Measurements from ENCODE around the gene DNAJB5. TPM values are rescaled to one million over a fixed set of nuclear protein-coding genes. Genes with fewer than 3 reads are reported as not detected.

The DNAJB5 gene
- total RNA-seq, 5 donors from 2014 or later (not counting 1 experiment from before 2014, with no cell fraction given), result 1.3 to 2.4 (median 1.7) TPM

- ATAC-seq (replicated peaks in 1 of 4) (no peak), DNase-seq (no peak)
- H3K4me3 Mint-ChIP-seq, result no peak overlapping the region
- Histone ChIP-seq H3K4me1 (ENCODE audit: control insufficient read depth in 1 of 2, extremely low read depth in 1 of 2, insufficient read depth in 2 of 2, low read length in 2 of 2) (peaks cover 0 to under 1% of the 10 kb centered on the region in 2 experiments), H3K27me3 (replicated peaks in 1 of 2; ENCODE audit: control insufficient read depth in 2 of 2, extremely low read depth in 1 of 2, insufficient read depth in 2 of 2, low read length in 1 of 2) (peaks cover 3 to 24% of the 10 kb centered on the region in 2 experiments), H3K36me3 (ENCODE audit: control insufficient read depth in 2 of 2, extremely low read depth in 1 of 2, insufficient read depth in 1 of 2, low read length in 1 of 2) (no peaks in the 10 kb centered on the region), H3K9me3 (no peaks in the 10 kb centered on the region), H3K4me3 (ENCODE audit: control insufficient read depth in 1 of 2, extremely low read depth in 1 of 2, low read length in 1 of 2) (no peak overlapping the region), H3K27ac (ENCODE audit: low read length) (no peak overlapping the region)
- peaks cover 60 to 70% of the 10 kb centered on the region in 2 donors for H3K27me3 Mint-ChIP-seq
- H3K36me3 Mint-ChIP-seq, result no peaks in the 10 kb centered on the region
- WGBS (ENCODE audit: insufficient coverage), result no CpG with 5 or more reads among the region's 2 CpGs
- no peak overlapping the region for H3K27ac Mint-ChIP-seq
- no peaks in the 10 kb centered on the region for H3K4me1 Mint-ChIP-seq
- ChIA-PET POLR2A (no interaction called here), CTCF (interaction anchor here in 1 of 2 donors (0.6 kb wide), 1 partner anchor 1056 kb away, joined by 7 read pairs; no protein-coding TSS in a partner anchor)
- H3K9me3 Mint-ChIP-seq, result no peaks in the 10 kb centered on the region
Observed at GRCh38 chr9:34963552-34963951, 26.0 kb upstream of the DNAJB5 start.

GRCh38 chr9:34964458-34964857, 25.1 kb upstream of the DNAJB5 start:
- Histone ChIP-seq H3K27me3 (replicated peaks in 1 of 2; ENCODE audit: control insufficient read depth in 2 of 2, extremely low read depth in 1 of 2, insufficient read depth in 2 of 2, low read length in 1 of 2) (peaks cover 0 to 17% of the 10 kb centered on the region in 2 experiments), H3K4me3 (ENCODE audit: control insufficient read depth in 1 of 2, extremely low read depth in 1 of 2, low read length in 1 of 2) (no peak overlapping the region), H3K4me1 (ENCODE audit: control insufficient read depth in 1 of 2, extremely low read depth in 1 of 2, insufficient read depth in 2 of 2, low read length in 2 of 2) (no peaks in the 10 kb centered on the region), H3K36me3 (ENCODE audit: control insufficient read depth in 2 of 2, extremely low read depth in 1 of 2, insufficient read depth in 1 of 2, low read length in 1 of 2) (no peaks in the 10 kb centered on the region), H3K27ac (ENCODE audit: low read length) (no peak overlapping the region), H3K9me3 (no peaks in the 10 kb centered on the region)
- no peak overlapping the region for H3K27ac Mint-ChIP-seq
- CTCF ChIA-PET, result interaction anchor here in 1 of 2 donors (0.5 to 1.7 kb wide), 2 partner anchors 24 to 65 kb away, joined by 4 to 5 read pairs; no protein-coding TSS in a partner anchor
- no peaks in the 10 kb centered on the region for H3K9me3 Mint-ChIP-seq
- WGBS (ENCODE audit: insufficient coverage), result 54% methylated on average over 3 of the region's 3 CpGs
- no peaks in the 10 kb centered on the region for H3K36me3 Mint-ChIP-seq
- ATAC-seq (replicated peaks in 1 of 4), result no peak
- H3K4me1 Mint-ChIP-seq, result no peaks in the 10 kb centered on the region
- POLR2A ChIA-PET, result no interaction called here
- DNase-seq, result no peak
- no peak overlapping the region for H3K4me3 Mint-ChIP-seq
- H3K27me3 Mint-ChIP-seq, result peaks cover 55 to 67% of the 10 kb centered on the region in 2 donors

DNA sequence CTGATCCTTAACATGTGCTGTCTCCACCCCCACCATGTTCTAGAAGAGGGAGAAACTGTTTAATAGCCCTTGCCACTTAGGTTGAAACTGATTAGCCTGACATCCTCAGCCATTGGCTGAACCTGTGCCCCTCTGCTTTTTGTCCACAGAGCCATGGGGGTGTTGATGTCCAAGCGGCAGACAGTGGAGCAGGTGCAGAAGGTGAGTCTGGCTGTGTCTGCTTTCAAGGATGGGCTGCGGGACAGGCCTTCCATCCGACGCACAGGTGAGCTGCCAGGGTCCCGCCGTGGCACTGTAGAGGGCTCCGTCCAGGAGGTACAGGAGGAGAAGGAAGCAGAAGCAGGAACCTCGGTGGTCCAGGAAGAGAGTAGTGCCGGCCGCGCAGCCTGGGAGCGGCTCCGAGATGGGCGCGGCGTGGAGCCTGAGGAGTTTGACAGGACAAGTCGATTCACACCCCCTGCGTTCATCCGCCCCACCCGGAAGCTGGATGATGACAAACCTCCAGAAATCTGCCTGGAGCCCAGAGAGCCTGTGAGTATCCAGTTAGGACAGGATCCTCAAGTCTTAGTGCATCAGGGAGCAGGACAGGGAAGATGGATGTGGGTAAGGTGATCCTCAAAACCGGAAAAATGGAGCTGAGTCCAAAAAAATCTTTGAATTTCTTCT, 18.3 kb upstream of the DNAJB5 start:
- 90% methylated on average over 18 of the region's 21 CpGs for WGBS (ENCODE audit: insufficient coverage)
- CTCF ChIA-PET, result no interaction called here
- no peak overlapping the region for H3K27ac Mint-ChIP-seq

GRCh38 chr9:34974664-34975063, 14.9 kb upstream of the DNAJB5 start:
- Histone ChIP-seq H3K4me1 (ENCODE audit: control insufficient read depth in 1 of 2, extremely low read depth in 1 of 2, insufficient read depth in 2 of 2, low read length in 2 of 2) (no peaks in the 10 kb centered on the region), H3K4me3 (ENCODE audit: control insufficient read depth in 1 of 2, extremely low read depth in 1 of 2, low read length in 1 of 2) (no peak overlapping the region), H3K27me3 (replicated peaks in 1 of 2; ENCODE audit: control insufficient read depth in 2 of 2, extremely low read depth in 1 of 2, insufficient read depth in 2 of 2, low read length in 1 of 2) (peaks cover 0 to 28% of the 10 kb centered on the region in 2 experiments), H3K9me3 (no peaks in the 10 kb centered on the region), H3K36me3 (ENCODE audit: control insufficient read depth in 2 of 2, extremely low read depth in 1 of 2, insufficient read depth in 1 of 2, low read length in 1 of 2) (no peaks in the 10 kb centered on the region), H3K27ac (ENCODE audit: low read length) (no peak overlapping the region)
- no peak overlapping the region for H3K27ac Mint-ChIP-seq
- H3K4me1 Mint-ChIP-seq, result no peaks in the 10 kb centered on the region
- 100% methylated on average over 1 of the region's 2 CpGs for WGBS (ENCODE audit: insufficient coverage)
- H3K36me3 Mint-ChIP-seq, result no peaks in the 10 kb centered on the region
- no peak for DNase-seq
- ATAC-seq (replicated peaks in 1 of 4), result no peak
- H3K9me3 Mint-ChIP-seq, result no peaks in the 10 kb centered on the region
- H3K4me3 Mint-ChIP-seq, result no peak overlapping the region
- POLR2A ChIA-PET, result no interaction called here
- CTCF ChIA-PET, result no interaction called here
- peaks cover 3 to 6% of the 10 kb centered on the region in 2 donors for H3K27me3 Mint-ChIP-seq

More for the DNA sequence above, 18.3 kb upstream of the DNAJB5 start:
- Histone ChIP-seq H3K4me3 (ENCODE audit: control insufficient read depth in 1 of 2, extremely low read depth in 1 of 2, low read length in 1 of 2) (no peak overlapping the region), H3K9me3 (no peaks in the 10 kb centered on the region), H3K36me3 (ENCODE audit: control insufficient read depth in 2 of 2, extremely low read depth in 1 of 2, insufficient read depth in 1 of 2, low read length in 1 of 2) (no peaks in the 10 kb centered on the region), H3K27me3 (replicated peaks in 1 of 2; ENCODE audit: control insufficient read depth in 2 of 2, extremely low read depth in 1 of 2, insufficient read depth in 2 of 2, low read length in 1 of 2) (peaks cover 0 to 13% of the 10 kb centered on the region in 2 experiments), H3K27ac (ENCODE audit: low read length) (no peak overlapping the region), H3K4me1 (ENCODE audit: control insufficient read depth in 1 of 2, extremely low read depth in 1 of 2, insufficient read depth in 2 of 2, low read length in 2 of 2) (no peaks in the 10 kb centered on the region)
- Mint-ChIP-seq H3K27me3 (peaks cover 25 to 26% of the 10 kb centered on the region in 2 donors), H3K9me3 (no peaks in the 10 kb centered on the region), H3K36me3 (no peaks in the 10 kb centered on the region), H3K4me3 (no peak overlapping the region), H3K4me1 (no peaks in the 10 kb centered on the region)
- POLR2A ChIA-PET, result no interaction called here
- ATAC-seq (replicated peaks in 1 of 4) (no peak), DNase-seq (no peak)

DNA sequence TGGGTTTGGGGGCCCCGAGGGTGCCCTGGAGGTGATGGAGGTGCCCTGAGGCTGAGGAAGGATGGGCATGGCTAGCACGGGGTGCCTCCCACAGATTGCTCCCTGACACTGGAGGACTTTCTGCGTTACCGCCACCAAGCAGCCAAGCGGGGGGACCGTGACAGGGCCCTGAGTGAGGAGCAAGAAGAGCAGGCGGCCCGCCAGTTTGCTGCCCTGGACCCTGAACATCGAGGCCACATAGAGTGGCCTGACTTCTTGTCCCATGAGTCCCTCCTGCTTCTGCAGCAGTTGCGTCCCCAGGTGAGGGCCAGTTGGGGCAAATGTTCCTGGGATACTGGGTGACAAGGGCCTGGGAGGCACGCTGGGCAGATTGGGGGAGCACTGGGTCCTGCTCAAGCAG, 13.1 kb upstream of the DNAJB5 start:
- H3K9me3 Mint-ChIP-seq, result no peaks in the 10 kb centered on the region
- CTCF ChIA-PET, result no interaction called here
- H3K4me3 Mint-ChIP-seq, result no peak overlapping the region
- Histone ChIP-seq H3K27ac (ENCODE audit: low read length) (no peak overlapping the region), H3K36me3 (ENCODE audit: control insufficient read depth in 2 of 2, extremely low read depth in 1 of 2, insufficient read depth in 1 of 2, low read length in 1 of 2) (no peaks in the 10 kb centered on the region), H3K4me1 (ENCODE audit: control insufficient read depth in 1 of 2, extremely low read depth in 1 of 2, insufficient read depth in 2 of 2, low read length in 2 of 2) (no peaks in the 10 kb centered on the region), H3K4me3 (ENCODE audit: control insufficient read depth in 1 of 2, extremely low read depth in 1 of 2, low read length in 1 of 2) (no peak overlapping the region), H3K9me3 (no peaks in the 10 kb centered on the region), H3K27me3 (replicated peaks in 1 of 2; ENCODE audit: control insufficient read depth in 2 of 2, extremely low read depth in 1 of 2, insufficient read depth in 2 of 2, low read length in 1 of 2) (peaks cover 0 to 26% of the 10 kb centered on the region in 2 experiments)
- peaks cover 0 to 3% (median 0%) of the 10 kb centered on the region in 3 donors for H3K4me1 Mint-ChIP-seq
- peaks cover 0 to 4% of the 10 kb centered on the region in 2 donors for H3K27me3 Mint-ChIP-seq
- POLR2A ChIA-PET, result no interaction called here
- no peak overlapping the region for H3K27ac Mint-ChIP-seq
- DNase-seq (no peak), ATAC-seq (replicated peaks in 1 of 4) (no peak)
- WGBS (ENCODE audit: insufficient coverage), result 78% methylated on average over 11 of the region's 11 CpGs
- H3K36me3 Mint-ChIP-seq, result no peaks in the 10 kb centered on the region

GRCh38 chr9:34976992-34977391, 12.6 kb upstream of the DNAJB5 start:
- ChIA-PET CTCF (no interaction called here), POLR2A (no interaction called here)
- Histone ChIP-seq H3K4me1 (ENCODE audit: control insufficient read depth in 1 of 2, extremely low read depth in 1 of 2, insufficient read depth in 2 of 2, low read length in 2 of 2) (peaks cover under 1 to 4% of the 10 kb centered on the region in 2 experiments), H3K9me3 (no peaks in the 10 kb centered on the region), H3K4me3 (ENCODE audit: control insufficient read depth in 1 of 2, extremely low read depth in 1 of 2, low read length in 1 of 2) (no peak overlapping the region), H3K27me3 (replicated peaks in 1 of 2; ENCODE audit: control insufficient read depth in 2 of 2, extremely low read depth in 1 of 2, insufficient read depth in 2 of 2, low read length in 1 of 2) (peaks cover 0 to 24% of the 10 kb centered on the region in 2 experiments), H3K36me3 (ENCODE audit: control insufficient read depth in 2 of 2, extremely low read depth in 1 of 2, insufficient read depth in 1 of 2, low read length in 1 of 2) (no peaks in the 10 kb centered on the region), H3K27ac (ENCODE audit: low read length) (no peak overlapping the region)
- H3K4me1 Mint-ChIP-seq, result peaks cover 0 to 4% (median under 1%) of the 10 kb centered on the region in 3 donors
- no peak for ATAC-seq (replicated peaks in 1 of 4)
- H3K27me3 Mint-ChIP-seq, result peaks cover 0 to 4% of the 10 kb centered on the region in 2 donors
- H3K9me3 Mint-ChIP-seq, result no peaks in the 10 kb centered on the region
- no peak overlapping the region for H3K27ac Mint-ChIP-seq
- 94% methylated on average over 7 of the region's 11 CpGs for WGBS (ENCODE audit: insufficient coverage)
- H3K36me3 Mint-ChIP-seq, result no peaks in the 10 kb centered on the region
- no peak for DNase-seq
- no peak overlapping the region for H3K4me3 Mint-ChIP-seq
